Activated naive CD8-positive, alpha-beta T cell treated with anti-CD3 and anti-CD28 coated beads, Interleukin-2, amount 50 U/mL, for 24 hours (primary cell): ENCODE data around the gene GLOD4.
"Not testable (repeated sequence)": the region's sequence is repeated elsewhere in the genome, so short reads cannot be mapped to it uniquely, and the experiment has no call there.

Source experiments
- ATAC-seq: fragments of 150-1000 bp; cut with Tn5 transposase; one replicate; pipeline ENCODE4 v1.10.0; 2021
- DNase-seq: peaks from one replicate; pipeline ENCODE4 v3.0.0; 2021
- H3K27ac Mint-ChIP-seq: one replicate; pipeline ENCODE4 v1.8.0; 2021; ENCODE audit warnings: mild to moderate bottlenecking, mixed read lengths
- H3K27me3 Mint-ChIP-seq: one replicate; pipeline ENCODE4 v1.8.0; 2021; ENCODE audit warnings: mixed read lengths
- H3K36me3 Mint-ChIP-seq: one replicate; pipeline ENCODE4 v1.8.0; 2021; ENCODE audit warnings: low read depth, mixed read lengths
- H3K4me1 Mint-ChIP-seq: one replicate; pipeline ENCODE4 v1.8.0; 2021; ENCODE audit warnings: mixed read lengths
- H3K4me3 Mint-ChIP-seq: one replicate; pipeline ENCODE4 v1.8.0; 2021; ENCODE audit warnings: mild to moderate bottlenecking, moderate library complexity, mixed read lengths
- H3K9me3 Mint-ChIP-seq: one replicate; pipeline ENCODE4 v1.8.0; 2021; ENCODE audit warnings: mixed read lengths

The GLOD4 gene, protein sequence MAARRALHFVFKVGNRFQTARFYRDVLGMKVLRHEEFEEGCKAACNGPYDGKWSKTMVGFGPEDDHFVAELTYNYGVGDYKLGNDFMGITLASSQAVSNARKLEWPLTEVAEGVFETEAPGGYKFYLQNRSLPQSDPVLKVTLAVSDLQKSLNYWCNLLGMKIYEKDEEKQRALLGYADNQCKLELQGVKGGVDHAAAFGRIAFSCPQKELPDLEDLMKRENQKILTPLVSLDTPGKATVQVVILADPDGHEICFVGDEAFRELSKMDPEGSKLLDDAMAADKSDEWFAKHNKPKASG

DNA sequence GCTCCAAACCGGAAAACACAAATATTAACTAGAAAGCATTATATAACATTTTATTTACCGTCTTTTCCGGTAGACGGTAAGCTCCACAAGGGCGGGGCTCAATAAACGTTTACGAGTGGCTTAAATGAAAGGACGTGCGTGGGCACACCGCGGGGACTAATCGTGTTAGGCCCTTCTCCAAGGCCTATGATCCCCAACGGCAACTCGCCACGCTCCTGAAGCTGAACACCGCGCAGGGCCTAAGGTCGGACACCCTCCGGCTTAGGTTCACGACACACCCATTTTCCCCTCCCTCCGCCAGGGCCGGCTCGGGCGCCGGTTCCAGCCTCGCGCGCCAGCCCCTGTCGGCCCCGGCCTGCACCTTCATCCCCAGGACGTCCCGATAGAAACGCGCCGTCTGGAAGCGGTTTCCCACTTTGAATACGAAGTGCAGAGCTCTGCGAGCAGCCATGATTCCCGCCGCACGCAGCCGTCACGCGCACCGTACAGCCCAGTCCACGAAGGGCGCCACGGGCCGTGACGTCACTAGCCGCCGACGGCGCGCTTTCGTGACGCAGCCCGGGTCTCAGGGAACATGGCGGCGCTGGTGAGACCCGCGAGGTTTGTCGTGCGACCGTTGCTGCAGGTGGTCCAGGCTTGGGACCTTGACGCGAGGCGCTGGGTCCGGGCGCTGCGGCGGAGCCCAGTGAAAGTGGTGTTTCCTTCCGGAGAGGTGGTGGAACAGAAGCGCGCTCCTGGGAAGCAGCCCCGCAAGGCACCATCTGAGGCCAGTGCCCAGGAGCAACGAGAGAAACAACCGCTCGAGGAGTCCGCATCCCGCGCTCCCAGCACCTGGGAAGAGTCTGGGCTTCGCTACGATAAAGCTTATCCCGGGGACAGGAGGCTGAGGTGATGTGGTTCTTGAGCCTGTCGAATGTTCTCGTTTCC, at the start of gene GLOD4, which contains the start of gene MRM3:
Gene GLOD4 (minus strand): TSS at position 476 of the 927 bp plus-strand sequence. CDS start 25 bp downstream, at position 451.
Gene MRM3 (plus strand): TSS at position 549 of the 927 bp plus-strand sequence. CDS start 26 bp downstream, at position 575.
- Mint-ChIP-seq H3K36me3 (peaks cover 35% of the 10 kb centered on the region), H3K27ac (peak within 1 kb of the TSS; percentile 97), H3K27me3 (no peaks in the 10 kb centered on the region), H3K4me1 (peaks cover 45% of the 10 kb centered on the region), H3K9me3 (no peaks in the 10 kb centered on the region), H3K4me3 (peak within 1 kb of the TSS; percentile 97)
- ATAC-seq (peak; percentile 94), DNase-seq (peak; percentile 96)

DNA sequence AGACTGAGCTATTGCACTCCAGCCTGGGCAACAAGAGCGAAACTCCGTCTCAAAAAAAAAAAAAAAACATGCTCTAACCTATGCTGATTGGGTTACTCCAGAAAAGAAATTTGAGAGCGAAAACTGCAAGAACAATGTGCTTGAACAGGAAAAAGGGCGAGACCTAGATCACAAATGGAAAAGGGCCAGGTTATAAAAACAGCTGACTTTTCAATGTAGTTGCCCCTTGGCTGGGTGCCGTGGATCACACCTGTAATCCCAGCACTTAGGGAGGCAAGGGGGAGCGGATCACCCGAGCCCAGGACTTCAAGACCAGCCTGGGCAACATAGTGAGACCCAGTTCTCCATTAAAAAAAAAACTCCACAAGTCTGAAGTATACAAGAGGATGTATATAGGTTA, 48.9 kb upstream of the GLOD4 start:
- DNase-seq (no peak), ATAC-seq (no peak)
- H3K27ac Mint-ChIP-seq, result no peak overlapping the region
- no peak overlapping the region for H3K4me3 Mint-ChIP-seq
- H3K4me1 Mint-ChIP-seq, result no peaks in the 10 kb centered on the region
- no peaks in the 10 kb centered on the region for H3K9me3 Mint-ChIP-seq
- H3K36me3 Mint-ChIP-seq, result no peaks in the 10 kb centered on the region
- peaks cover 8% of the 10 kb centered on the region for H3K27me3 Mint-ChIP-seq

DNA sequence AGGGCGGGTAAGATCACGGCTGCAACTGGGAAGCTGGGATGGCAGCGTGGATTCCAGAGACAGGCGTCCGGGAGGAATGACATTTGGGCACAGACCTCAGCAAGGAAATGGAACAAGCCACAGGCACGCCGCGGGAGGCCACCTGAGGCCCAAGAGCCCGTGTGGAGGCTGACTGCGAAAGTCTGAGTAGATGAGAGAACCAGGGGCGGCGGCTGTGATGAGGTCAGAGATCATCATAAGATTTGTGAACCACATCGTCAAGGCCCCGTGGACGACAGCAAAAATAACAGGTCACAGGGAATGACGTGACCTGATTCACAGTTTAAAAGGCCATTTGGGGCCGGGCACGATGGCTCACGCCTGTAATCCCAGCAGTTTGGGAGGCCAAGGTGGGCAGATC, 48.3 kb upstream of the GLOD4 start:
- Mint-ChIP-seq H3K27me3 (peaks cover 7% of the 10 kb centered on the region), H3K36me3 (no peaks in the 10 kb centered on the region), H3K4me3 (no peak overlapping the region), H3K4me1 (no peaks in the 10 kb centered on the region), H3K9me3 (no peaks in the 10 kb centered on the region), H3K27ac (no peak overlapping the region)
- DNase-seq (no peak), ATAC-seq (no peak)

DNA sequence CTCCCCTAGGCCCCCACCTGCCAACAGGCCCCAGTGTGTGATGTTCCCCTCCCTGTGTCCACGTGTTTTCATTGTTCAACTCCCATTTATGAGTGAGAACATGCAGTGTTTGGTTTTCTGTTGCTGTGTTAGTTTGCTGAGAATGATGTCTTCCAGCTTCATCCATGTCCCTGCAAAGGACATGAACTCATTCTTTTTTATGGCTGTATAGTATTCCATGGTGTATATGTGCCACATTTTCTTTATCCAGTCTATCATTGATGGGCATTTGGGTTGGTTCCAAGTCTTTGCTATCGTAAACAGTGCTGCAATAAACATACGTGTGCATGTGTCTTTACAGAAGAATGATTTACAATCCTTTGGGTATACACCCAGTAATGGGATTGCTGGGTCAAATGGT, 47.5 kb upstream of the GLOD4 start:
- peak overlapping the region; percentile 52 for H3K27ac Mint-ChIP-seq
- H3K36me3 Mint-ChIP-seq, H3K4me1 Mint-ChIP-seq, H3K9me3 Mint-ChIP-seq, H3K4me3 Mint-ChIP-seq, ATAC-seq, H3K27me3 Mint-ChIP-seq, DNase-seq: not testable (repeated sequence)

DNA sequence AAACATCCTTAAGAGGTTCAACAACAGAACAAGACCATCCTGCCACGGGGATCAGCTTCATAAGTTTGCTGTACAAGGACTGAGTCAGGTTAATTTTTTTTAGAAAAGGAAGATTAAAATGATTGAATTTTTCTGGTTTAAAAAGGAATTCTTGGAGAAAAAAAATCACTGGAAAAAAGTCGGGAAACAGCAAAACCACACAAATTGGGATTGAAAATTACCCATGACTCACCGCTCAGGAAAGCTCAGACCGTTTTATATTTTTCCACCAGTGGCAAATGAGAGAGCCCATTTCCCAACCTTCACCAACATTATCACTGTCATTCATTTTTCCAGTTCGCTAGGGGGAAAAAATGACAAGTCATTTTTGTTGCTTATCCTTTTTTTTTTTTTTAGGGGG, 46.7 kb upstream of the GLOD4 start:
- Mint-ChIP-seq H3K27ac (no peak overlapping the region), H3K4me3 (no peak overlapping the region), H3K36me3 (no peaks in the 10 kb centered on the region), H3K4me1 (no peaks in the 10 kb centered on the region), H3K9me3 (no peaks in the 10 kb centered on the region), H3K27me3 (peaks cover 5% of the 10 kb centered on the region)
- no peak for ATAC-seq
- no peak for DNase-seq

DNA sequence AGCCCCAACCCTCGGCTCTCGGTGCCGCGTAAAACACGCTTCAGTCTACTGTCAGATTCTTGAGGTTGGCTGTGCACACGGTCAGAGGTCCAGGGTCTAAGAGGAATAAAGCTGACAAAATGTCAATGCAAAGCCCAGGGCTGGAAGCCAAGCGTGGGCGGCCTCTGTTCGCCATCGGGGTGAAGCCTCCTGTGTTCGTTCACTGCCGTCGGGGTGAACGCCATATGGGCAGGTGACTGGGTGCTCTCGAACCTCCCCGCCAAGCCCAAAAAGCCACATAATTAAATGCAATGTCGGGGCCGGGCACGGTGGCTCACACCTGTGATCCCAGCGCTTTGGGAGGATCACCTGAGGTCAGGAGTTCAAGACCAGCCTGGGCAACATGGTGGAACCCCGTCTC, 44.7 kb upstream of the GLOD4 start:
- no peak overlapping the region for H3K27ac Mint-ChIP-seq
- H3K4me1 Mint-ChIP-seq, result no peaks in the 10 kb centered on the region
- no peak for ATAC-seq
- DNase-seq, result no peak
- no peaks in the 10 kb centered on the region for H3K36me3 Mint-ChIP-seq
- no peak overlapping the region for H3K4me3 Mint-ChIP-seq
- H3K27me3 Mint-ChIP-seq, result peaks cover 2% of the 10 kb centered on the region
- H3K9me3 Mint-ChIP-seq, result no peaks in the 10 kb centered on the region

DNA sequence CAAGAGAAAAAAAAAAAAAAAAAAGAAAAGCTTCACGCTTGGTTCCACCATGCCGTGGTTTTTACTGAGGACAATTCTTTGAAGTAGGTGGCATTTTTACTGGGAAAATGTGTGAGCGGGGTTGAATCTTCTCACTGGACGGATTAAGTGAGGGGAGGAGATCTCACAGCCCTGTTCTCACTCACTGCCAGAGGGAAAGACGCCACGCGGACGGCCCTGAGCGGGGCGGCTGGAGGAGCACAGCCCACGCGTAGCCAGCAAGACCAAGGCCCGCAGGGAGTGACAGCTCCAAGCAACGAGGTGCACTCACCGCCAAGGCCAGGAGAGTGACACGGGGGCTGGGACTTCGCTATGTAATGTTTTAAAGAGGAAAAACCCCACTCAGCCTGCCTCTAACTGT, 43.1 kb upstream of the GLOD4 start:
- Mint-ChIP-seq H3K27ac (no peak overlapping the region), H3K36me3 (no peaks in the 10 kb centered on the region), H3K9me3 (no peaks in the 10 kb centered on the region), H3K27me3 (no peaks in the 10 kb centered on the region), H3K4me1 (no peaks in the 10 kb centered on the region), H3K4me3 (no peak overlapping the region)
- no peak for DNase-seq
- no peak for ATAC-seq

DNA sequence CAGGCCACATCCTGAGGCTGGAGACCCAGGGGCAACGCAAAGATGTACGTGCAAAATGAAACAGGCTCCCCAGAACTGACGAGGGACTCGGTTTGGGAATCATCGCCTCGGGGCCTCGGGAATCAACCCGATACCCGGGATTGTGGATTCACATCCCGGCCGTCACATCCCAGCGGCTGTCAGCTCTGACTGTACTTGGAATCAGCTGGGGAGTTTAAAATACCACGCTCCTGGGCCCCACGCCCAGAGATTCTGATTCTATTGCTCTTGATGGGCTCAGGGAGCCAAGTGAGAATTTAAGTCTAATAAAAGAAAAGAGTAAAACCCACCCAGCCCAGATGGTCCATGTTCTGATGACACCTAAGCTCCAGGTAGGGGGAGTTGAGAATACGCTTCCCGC, 42.3 kb upstream of the GLOD4 start:
- Mint-ChIP-seq H3K36me3 (no peaks in the 10 kb centered on the region), H3K27me3 (no peaks in the 10 kb centered on the region), H3K27ac (no peak overlapping the region), H3K4me1 (no peaks in the 10 kb centered on the region), H3K9me3 (no peaks in the 10 kb centered on the region), H3K4me3 (no peak overlapping the region)
- ATAC-seq, result no peak
- no peak for DNase-seq

DNA sequence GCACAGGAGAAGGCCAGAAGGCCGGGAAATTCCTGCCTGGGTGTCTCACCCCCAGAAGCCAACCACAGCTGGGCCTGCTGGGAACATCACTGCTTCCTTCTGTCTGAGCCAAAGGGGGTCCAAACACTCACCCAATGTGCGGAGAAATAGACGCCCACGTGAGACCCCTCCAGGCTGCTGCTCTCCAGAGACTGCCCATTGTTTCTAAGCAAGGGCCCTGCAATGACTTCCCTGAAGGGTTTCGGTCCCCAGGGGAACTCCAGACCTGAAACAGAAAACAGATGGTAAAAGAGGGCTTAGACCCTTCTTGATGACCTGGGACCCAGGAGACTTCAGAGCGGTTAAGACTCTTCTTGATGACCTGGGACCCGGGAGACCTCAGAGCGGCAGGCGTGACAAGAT, 41.4 kb upstream of the GLOD4 start:
- Mint-ChIP-seq H3K27ac (no peak overlapping the region), H3K36me3 (no peaks in the 10 kb centered on the region), H3K4me3 (no peak overlapping the region), H3K4me1 (no peaks in the 10 kb centered on the region), H3K27me3 (no peaks in the 10 kb centered on the region), H3K9me3 (no peaks in the 10 kb centered on the region)
- ATAC-seq, result no peak
- no peak for DNase-seq

DNA sequence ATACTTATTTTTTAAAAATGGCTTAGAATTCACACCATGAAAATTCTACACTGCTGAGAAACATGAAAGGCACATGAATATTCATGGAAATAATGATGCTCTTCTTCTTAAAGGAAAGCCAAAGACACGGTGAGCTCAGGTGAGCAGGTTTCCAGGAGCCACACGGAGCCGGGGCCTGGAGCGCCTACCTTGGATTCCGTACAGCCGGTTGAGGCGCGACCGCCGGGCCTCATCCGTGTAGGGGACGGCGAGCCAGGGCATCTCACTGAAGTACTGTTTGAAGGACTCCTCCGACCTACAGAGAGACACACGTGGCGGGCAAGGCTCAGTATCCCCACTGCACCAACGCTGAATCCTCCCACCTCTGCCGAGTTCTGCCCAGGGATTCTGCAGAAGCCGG, 37.2 kb upstream of the GLOD4 start:
- H3K4me3 Mint-ChIP-seq, result no peak overlapping the region
- ATAC-seq, result no peak

DNA sequence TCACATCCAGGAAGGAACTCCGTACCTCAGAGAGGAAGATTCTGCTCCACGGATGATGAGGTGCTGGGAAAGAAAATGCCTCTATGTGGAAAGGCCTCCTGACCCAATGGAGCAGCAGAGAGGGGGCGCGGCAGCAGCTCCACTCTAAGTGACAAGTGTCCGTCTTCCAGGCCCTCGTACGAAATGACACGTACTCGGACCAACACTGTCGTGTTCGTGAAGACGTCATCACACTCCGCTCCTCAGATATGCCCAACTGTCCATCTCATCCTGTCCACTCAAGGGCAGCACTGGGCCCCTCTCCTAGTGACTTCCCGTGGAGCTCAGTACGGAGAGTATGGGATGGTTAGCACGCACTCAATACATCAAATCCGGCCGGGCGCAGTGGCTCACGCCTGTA, 32.3 kb upstream of the GLOD4 start:
- Mint-ChIP-seq H3K36me3 (no peaks in the 10 kb centered on the region), H3K27me3 (peaks cover 3% of the 10 kb centered on the region), H3K9me3 (peaks cover 3% of the 10 kb centered on the region), H3K4me1 (no peaks in the 10 kb centered on the region), H3K4me3 (no peak overlapping the region), H3K27ac (no peak overlapping the region)
- DNase-seq, result no peak
- ATAC-seq, result no peak

More for the DNA sequence above, 37.2 kb upstream of the GLOD4 start:
- Mint-ChIP-seq H3K27me3 (no peaks in the 10 kb centered on the region), H3K27ac (no peak overlapping the region), H3K9me3 (no peaks in the 10 kb centered on the region), H3K4me1 (no peaks in the 10 kb centered on the region), H3K36me3 (no peaks in the 10 kb centered on the region)
- DNase-seq, result no peak

DNA sequence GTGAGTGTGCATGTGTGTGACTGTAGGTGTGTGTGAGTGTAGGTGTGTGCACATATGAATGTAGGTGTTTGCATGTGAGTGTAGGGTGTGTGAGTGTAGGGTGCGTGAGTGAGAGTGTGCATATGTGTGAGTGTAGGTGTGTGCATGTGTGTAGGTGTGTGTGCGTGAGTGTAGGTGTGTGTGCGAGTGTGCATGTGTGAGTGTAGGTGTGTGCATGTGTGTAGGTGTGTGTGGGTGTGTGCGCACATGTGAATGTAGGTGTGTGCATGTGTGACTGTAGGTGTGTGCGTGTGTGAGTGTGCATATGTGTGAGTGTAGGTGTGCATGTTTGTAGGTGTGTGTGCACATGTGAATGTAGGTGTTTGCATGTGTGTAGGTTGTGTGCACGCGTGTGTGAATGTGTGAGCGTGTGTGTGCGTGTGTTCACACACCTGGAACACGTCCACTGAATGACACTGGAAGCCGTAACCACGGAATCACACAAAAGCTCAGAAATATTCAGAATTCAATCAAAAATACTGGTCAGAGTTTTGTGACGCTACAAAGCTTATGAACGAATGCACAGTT, 30.6 kb upstream of the GLOD4 start:
- H3K4me1 Mint-ChIP-seq, result no peaks in the 10 kb centered on the region
- peaks cover 3% of the 10 kb centered on the region for H3K27me3 Mint-ChIP-seq
- no peak overlapping the region for H3K4me3 Mint-ChIP-seq
- peak overlapping the region; percentile 5 for H3K27ac Mint-ChIP-seq
- H3K36me3 Mint-ChIP-seq, result no peaks in the 10 kb centered on the region
- no peak for DNase-seq
- no peak for ATAC-seq
- H3K9me3 Mint-ChIP-seq, result peaks cover 3% of the 10 kb centered on the region

DNA sequence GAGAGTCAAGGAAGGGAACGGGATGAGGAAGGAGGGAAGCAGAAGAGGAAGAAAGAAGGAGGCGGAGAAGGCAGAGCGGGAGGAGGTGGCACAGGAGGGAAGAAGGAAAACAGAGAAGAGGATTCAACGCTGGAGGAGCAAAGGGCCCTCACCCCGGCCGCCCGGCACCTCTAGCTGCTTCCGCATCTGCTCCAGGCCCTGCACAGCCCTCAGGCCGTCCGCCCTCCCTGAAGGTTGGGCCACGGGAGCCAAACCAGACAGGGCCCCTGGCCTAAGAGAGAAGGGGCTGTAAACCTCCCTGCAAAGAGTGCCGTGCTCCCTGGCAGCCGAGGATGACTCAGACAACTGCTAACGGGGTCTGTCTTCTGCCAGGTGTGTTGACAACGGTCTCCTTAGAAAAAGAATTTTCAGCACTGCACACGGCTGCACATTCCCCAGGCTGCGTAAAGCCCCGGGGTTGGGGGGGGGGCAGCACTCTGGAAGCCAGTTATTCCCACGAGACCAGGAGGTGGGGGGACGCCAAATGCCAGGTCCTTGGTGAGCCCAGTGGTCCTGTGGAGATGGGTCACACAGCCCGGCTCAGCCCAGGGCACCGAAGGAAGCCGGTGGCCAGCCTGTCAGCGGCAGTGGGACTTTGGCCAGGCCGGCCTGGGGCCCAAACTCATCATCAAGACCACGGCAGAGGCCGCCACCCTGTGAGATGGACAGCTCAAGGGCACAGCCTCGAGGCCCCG, 29.1 kb upstream of the GLOD4 start:
- Mint-ChIP-seq H3K36me3 (no peaks in the 10 kb centered on the region), H3K4me3 (no peak overlapping the region), H3K27me3 (peaks cover 3% of the 10 kb centered on the region), H3K9me3 (peaks cover 3% of the 10 kb centered on the region), H3K27ac (no peak overlapping the region), H3K4me1 (no peaks in the 10 kb centered on the region)
- no peak for ATAC-seq
- DNase-seq, result no peak

DNA sequence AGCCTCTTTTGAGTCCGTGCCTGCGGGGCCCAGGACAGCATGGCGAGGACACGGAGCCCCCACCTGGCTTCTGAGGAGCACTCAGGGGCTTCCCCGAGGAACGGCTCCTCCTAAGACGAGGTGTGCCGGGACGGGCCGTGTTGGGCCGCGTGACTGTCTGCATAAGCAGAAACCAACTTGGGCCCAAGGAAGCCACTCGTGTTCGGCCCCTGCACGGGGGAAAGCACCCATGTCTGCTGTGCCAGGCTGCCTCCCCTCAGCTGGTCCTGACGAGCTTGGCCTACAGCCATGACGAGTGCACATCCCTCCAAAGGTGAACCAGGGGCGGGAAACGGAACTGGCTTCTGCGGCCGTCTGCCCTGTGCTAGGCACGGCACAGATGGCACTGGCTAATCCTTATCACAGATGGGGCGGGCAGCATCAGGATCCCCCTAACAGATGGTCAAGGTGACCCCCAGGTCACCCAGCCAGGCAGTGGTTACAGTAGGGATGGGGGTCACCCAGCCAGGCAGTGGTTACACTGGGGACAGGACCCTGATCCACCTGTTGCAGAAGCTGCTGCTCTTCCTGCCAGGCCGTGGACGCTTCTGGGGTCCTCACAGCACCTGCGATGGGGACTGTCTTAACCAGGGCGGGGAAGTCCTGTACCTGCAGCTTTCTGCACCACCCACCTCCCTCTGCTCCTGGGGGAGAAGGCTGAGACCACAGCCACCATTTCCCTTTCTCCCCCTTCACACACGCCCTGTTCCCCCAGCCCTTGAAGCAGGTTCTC, 25.6 kb upstream of the GLOD4 start:
- peaks cover 2% of the 10 kb centered on the region for H3K27me3 Mint-ChIP-seq
- DNase-seq (no peak), ATAC-seq (no peak)
- H3K9me3 Mint-ChIP-seq, result peaks cover 3% of the 10 kb centered on the region
- no peaks in the 10 kb centered on the region for H3K4me1 Mint-ChIP-seq
- no peak overlapping the region for H3K27ac Mint-ChIP-seq
- no peak overlapping the region for H3K4me3 Mint-ChIP-seq
- H3K36me3 Mint-ChIP-seq, result no peaks in the 10 kb centered on the region
